Hepatocyte (in vitro differentiated cells): ENCODE results near the gene GRK5.

Experiments
- CTCF ChIP-seq: fragments of 200-600 bp; sonication (generic); IDR thresholded peaks from 2 replicates; pipeline ENCODE4 v1.5.1; 2016; ENCODE audit warnings: antibody characterized with exemption, mild to moderate bottlenecking; ENCODE audit not compliant: poor library complexity
- EZH2 ChIP-seq: fragments of 200-600 bp; sonication (generic); IDR thresholded peaks from 2 replicates; pipeline ENCODE4 v1.6.1; 2016; ENCODE audit warnings: antibody characterized with exemption, mild to moderate bottlenecking, borderline replicate concordance
- EZH2phosphoT487 ChIP-seq: fragments of 200-600 bp; sonication (generic); IDR thresholded peaks from one replicate; pipeline ENCODE4 v1.6.1; 2018; ENCODE audit warnings: antibody characterized with exemption, mild to moderate bottlenecking, low read depth, moderate library complexity; ENCODE audit not compliant: unreplicated experiment, severe bottlenecking

GRCh38 chr10:119231654-119232053 lies 24.3 kb downstream of the GRK5 start:
- TF ChIP-seq EZH2 = no peak
- no peak for TF ChIP-seq CTCF
- TF ChIP-seq EZH2phosphoT487 = no peak
